ENCODE data around the gene EFCAB5. TPM values are rescaled to one million over a fixed set of nuclear protein-coding genes. Genes with fewer than 3 reads are reported as not detected.

EFCAB5 gene
- total and polyA plus RNA-seq, 4 donors: under 0.01 to 0.05 TPM; not detected in 2

DNA sequence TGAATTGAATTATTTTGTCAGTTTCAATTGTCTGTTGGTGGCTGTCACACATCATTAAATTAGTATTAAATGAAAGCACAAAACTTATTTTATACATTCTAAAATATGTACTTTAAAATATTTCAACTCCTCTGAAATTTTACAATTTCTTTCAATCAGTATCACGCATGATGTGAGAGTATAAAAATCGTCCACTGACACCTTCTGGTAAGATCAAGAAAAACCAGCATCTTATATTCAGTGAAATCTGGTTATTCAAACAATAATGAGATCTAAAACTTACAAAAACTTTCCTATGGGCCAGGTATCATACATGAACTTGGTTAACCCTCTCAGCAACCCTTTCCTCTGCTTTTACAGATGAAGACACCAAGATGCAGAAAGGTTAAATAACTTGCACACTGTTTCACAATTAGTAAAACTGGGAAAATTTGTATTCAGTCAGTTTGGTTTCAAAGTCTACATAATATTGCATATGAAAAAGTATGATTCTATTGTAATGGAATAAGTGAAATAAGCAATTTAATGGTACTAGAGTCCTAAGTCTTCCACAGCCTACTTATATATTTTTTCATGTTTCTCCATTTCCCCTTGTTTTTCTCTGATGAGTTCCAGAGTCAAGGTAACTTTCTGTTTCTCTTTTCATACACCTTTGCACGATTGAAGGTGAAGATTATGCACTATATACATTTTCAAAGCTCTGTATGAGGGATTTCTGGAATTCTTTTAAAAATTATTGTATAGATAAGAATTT, 58.7 kb downstream of the EFCAB5 start:
- Histone ChIP-seq H3K27me3 (ENCODE audit: control insufficient read depth in 4 of 4, insufficient read depth in 4 of 4, low read length in 3 of 4) (no peaks in the 10 kb centered on the region), H3K9ac (ENCODE audit: low read depth in 1 of 2, low read length in 2 of 2) (no peak overlapping the region), H3K9me3 (ENCODE audit: control insufficient read depth in 4 of 4, low read length in 3 of 4) (no peaks in the 10 kb centered on the region), H3K4me3 (ENCODE audit: low read depth in 1 of 3, low read length in 3 of 3) (no peak overlapping the region), H3K4me1 (ENCODE audit: control insufficient read depth in 4 of 4, insufficient read depth in 4 of 4, low read length in 3 of 4) (no peaks in the 10 kb centered on the region), H3K36me3 (ENCODE audit: control insufficient read depth in 4 of 4, insufficient read depth in 3 of 4, low read depth in 1 of 4, low read length in 3 of 4) (no peaks in the 10 kb centered on the region), H3K27ac (ENCODE audit: low read depth in 1 of 2, low read length in 2 of 2) (no peak overlapping the region)
- TF ChIP-seq, protein P1, sequence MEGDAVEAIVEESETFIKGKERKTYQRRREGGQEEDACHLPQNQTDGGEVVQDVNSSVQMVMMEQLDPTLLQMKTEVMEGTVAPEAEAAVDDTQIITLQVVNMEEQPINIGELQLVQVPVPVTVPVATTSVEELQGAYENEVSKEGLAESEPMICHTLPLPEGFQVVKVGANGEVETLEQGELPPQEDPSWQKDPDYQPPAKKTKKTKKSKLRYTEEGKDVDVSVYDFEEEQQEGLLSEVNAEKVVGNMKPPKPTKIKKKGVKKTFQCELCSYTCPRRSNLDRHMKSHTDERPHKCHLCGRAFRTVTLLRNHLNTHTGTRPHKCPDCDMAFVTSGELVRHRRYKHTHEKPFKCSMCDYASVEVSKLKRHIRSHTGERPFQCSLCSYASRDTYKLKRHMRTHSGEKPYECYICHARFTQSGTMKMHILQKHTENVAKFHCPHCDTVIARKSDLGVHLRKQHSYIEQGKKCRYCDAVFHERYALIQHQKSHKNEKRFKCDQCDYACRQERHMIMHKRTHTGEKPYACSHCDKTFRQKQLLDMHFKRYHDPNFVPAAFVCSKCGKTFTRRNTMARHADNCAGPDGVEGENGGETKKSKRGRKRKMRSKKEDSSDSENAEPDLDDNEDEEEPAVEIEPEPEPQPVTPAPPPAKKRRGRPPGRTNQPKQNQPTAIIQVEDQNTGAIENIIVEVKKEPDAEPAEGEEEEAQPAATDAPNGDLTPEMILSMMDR (IDR thresholded peaks at IDR 0.05; ENCODE audit: low read depth, low read length, missing input control): no peak
- TF ChIP-seq JUND (IDR thresholded peaks at IDR 0.05): no peak
- no peak for DNase-seq (ENCODE audit: low spot score)
- 56% methylated on average over 3 of the region's 3 CpGs for WGBS

DNA sequence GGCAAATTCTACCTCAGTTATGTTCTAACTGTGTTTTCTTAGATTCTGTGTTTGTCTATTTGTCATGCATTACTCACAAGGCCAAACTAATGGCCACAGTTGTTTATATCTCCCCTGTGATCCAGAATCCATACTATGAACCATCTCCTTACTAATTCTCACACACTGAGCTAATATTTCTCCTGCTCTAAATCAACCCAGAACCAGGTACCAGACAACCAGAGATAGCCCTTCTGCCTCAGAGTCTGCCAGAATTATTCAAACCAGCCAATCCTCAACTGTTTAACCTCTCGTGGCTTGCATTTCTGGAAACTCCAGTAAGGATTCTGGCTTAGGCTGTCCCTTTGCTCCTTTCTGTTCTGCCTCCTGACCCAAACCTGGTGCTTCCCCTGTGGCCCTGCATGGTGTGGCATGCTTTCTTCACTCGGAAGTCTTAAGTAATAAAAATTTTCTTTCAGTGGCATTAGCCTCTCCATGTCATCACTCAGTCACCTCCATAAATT, 59.4 kb downstream of the EFCAB5 start:
- Histone ChIP-seq H3K9ac (ENCODE audit: low read depth in 1 of 2, low read length in 2 of 2) (no peak overlapping the region), H3K36me3 (ENCODE audit: control insufficient read depth in 4 of 4, insufficient read depth in 3 of 4, low read depth in 1 of 4, low read length in 3 of 4) (no peaks in the 10 kb centered on the region), H3K4me1 (ENCODE audit: control insufficient read depth in 4 of 4, insufficient read depth in 4 of 4, low read length in 3 of 4) (no peaks in the 10 kb centered on the region), H3K27me3 (ENCODE audit: control insufficient read depth in 4 of 4, insufficient read depth in 4 of 4, low read length in 3 of 4) (no peaks in the 10 kb centered on the region), H3K9me3 (ENCODE audit: control insufficient read depth in 4 of 4, low read length in 3 of 4) (no peaks in the 10 kb centered on the region), H3K27ac (ENCODE audit: low read depth in 1 of 2, low read length in 2 of 2) (no peak overlapping the region), H3K4me3 (ENCODE audit: low read depth in 1 of 3, low read length in 3 of 3) (no peak overlapping the region)
- TF ChIP-seq JUND (IDR thresholded peaks at IDR 0.05): no peak
- TF ChIP-seq REST (IDR thresholded peaks at IDR 0.05): no peak
- no peak for TF ChIP-seq SP1 (IDR thresholded peaks at IDR 0.05)
- TF ChIP-seq, protein P2, sequence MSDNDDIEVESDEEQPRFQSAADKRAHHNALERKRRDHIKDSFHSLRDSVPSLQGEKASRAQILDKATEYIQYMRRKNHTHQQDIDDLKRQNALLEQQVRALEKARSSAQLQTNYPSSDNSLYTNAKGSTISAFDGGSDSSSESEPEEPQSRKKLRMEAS (IDR thresholded peaks at IDR 0.05): no peak
- TF ChIP-seq, protein P1 (IDR thresholded peaks at IDR 0.05; ENCODE audit: low read depth, low read length, missing input control): no peak
- TF ChIP-seq, protein P3, sequence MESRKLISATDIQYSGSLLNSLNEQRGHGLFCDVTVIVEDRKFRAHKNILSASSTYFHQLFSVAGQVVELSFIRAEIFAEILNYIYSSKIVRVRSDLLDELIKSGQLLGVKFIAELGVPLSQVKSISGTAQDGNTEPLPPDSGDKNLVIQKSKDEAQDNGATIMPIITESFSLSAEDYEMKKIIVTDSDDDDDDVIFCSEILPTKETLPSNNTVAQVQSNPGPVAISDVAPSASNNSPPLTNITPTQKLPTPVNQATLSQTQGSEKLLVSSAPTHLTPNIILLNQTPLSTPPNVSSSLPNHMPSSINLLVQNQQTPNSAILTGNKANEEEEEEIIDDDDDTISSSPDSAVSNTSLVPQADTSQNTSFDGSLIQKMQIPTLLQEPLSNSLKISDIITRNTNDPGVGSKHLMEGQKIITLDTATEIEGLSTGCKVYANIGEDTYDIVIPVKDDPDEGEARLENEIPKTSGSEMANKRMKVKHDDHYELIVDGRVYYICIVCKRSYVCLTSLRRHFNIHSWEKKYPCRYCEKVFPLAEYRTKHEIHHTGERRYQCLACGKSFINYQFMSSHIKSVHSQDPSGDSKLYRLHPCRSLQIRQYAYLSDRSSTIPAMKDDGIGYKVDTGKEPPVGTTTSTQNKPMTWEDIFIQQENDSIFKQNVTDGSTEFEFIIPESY (IDR thresholded peaks at IDR 0.05): no peak
- no peak for TF ChIP-seq RXRA (IDR thresholded peaks at IDR 0.05)
- TF ChIP-seq HNF4G (IDR thresholded peaks at IDR 0.05): no peak
- no peak for TF ChIP-seq GABPA (IDR thresholded peaks at IDR 0.05 in 1 of 2, conservative IDR thresholded peaks at IDR 0.05 in 1 of 2)
- no peak for TF ChIP-seq EGR1 (IDR thresholded peaks at IDR 0.05; ENCODE audit: low read depth in 2 of 2)
- TF ChIP-seq HNF4A (conservative IDR thresholded peaks at IDR 0.05): no peak
- no peak for TF ChIP-seq YY1 (IDR thresholded peaks at IDR 0.05)
- TF ChIP-seq FOXA1 (IDR thresholded peaks at IDR 0.05): no peak
- TF ChIP-seq NR2F2 (IDR thresholded peaks at IDR 0.05): no peak
- no peak for TF ChIP-seq RAD21 (IDR thresholded peaks at IDR 0.05)
- 82% methylated on average over 2 of the region's 2 CpGs for WGBS
- DNase-seq (ENCODE audit: low spot score): no peak
